ENCODE measurements around the gene EID3. TPM values are rescaled to one million over a fixed set of nuclear protein-coding genes. Genes with fewer than 3 reads are reported as not detected.

EID3 gene
- total and polyA plus RNA-seq, 10 of the 15 experiments (the other 5 are each of a cell fraction or from before 2014, with no cell fraction given): 0.92 to 7.0 (median 4.3) TPM

- TF ChIP-seq LARP7 (IDR thresholded peaks at IDR 0.05) (peak; percentile 30; the same call in 1 of the 2 replicates), CTCF (IDR thresholded peaks at IDR 0.05 in 2 of 3, conservative IDR thresholded peaks at IDR 0.05 in 1 of 3; ENCODE audit: control insufficient read depth in 2 of 3, extremely low read depth in 1 of 3, insufficient read depth in 1 of 3, low read depth in 3 of 3, low read length in 3 of 3) (peak; percentile 7 to 33 (median 12); a peak in 2 of 6 replicates), ZSCAN29 (IDR thresholded peaks at IDR 0.05) (no peak), NFXL1 (IDR thresholded peaks at IDR 0.05; ENCODE audit: borderline replicate concordance) (no peak), ATF7 (IDR thresholded peaks at IDR 0.05; ENCODE audit: low read depth) (no peak; the same call in 1 of the 2 replicates), SRF (IDR thresholded peaks at IDR 0.05; ENCODE audit: low read depth in 2 of 2, low read length in 2 of 2) (peak in 1 of 2 experiments; percentile 78; a peak in 2 of 4 replicates), ZZZ3 (IDR thresholded peaks at IDR 0.05; ENCODE audit: control insufficient read depth, insufficient read length, low read depth) (no peak), USF1 (IDR thresholded peaks at IDR 0.05; ENCODE audit: borderline replicate concordance, extremely low read length, insufficient read depth, low read depth, low read length) (no peak), NR2F1 (conservative IDR thresholded peaks at IDR 0.05) (0 out of 2 replicates have a peak, but pooled peaks have one; percentile 15), GABPA (IDR thresholded peaks at IDR 0.05; ENCODE audit: low read depth) (0 out of 2 replicates have a peak, but pooled peaks have one; percentile 13), CHD2 (IDR thresholded peaks at IDR 0.05; ENCODE audit: borderline replicate concordance, low read depth, low read length) (peak; percentile 54; the same call in 1 of the 2 replicates), STAT3 (IDR thresholded peaks at IDR 0.05; ENCODE audit: low read depth, low read length) (no peak), NR2C1 (IDR thresholded peaks at IDR 0.05) (no peak), BRCA1 (IDR thresholded peaks at IDR 0.05; ENCODE audit: low read depth, low read length) (no peak), ATF3 (IDR thresholded peaks at IDR 0.05; ENCODE audit: borderline replicate concordance, extremely low read depth, low read depth, low read length) (no peak), IRF3 (IDR thresholded peaks at IDR 0.05) (no peak), POU2F2 (IDR thresholded peaks at IDR 0.05; ENCODE audit: borderline replicate concordance, low read depth, low read length) (peak; percentile 86; the same call in 2 of the 3 replicates), USF2 (IDR thresholded peaks at IDR 0.05; ENCODE audit: borderline replicate concordance, low read depth, low read length) (no peak; the same call in 1 of the 2 replicates), SPI1 (IDR thresholded peaks at IDR 0.05; ENCODE audit: borderline replicate concordance, insufficient read depth, low read depth, low read length) (peak; percentile 44; the same call in 1 of the 2 replicates), RAD51 (IDR thresholded peaks at IDR 0.05) (no peak), BMI1 (IDR thresholded peaks at IDR 0.05; ENCODE audit: borderline replicate concordance) (no peak), MEF2A (IDR thresholded peaks at IDR 0.05; ENCODE audit: insufficient read depth, low read depth, low read length) (no peak), EED (IDR thresholded peaks at IDR 0.05; ENCODE audit: low read depth) (peak; percentile 41; the same call in 1 of the 2 replicates)
These were observed 14.8 kb upstream of the EID3 start (continued) for GRCh38 chr12:104288635-104289274.

Measured in GM12878 (cell line).